ENCODE measurements around the gene HBP1.
"Not testable (repeated sequence)": the region's sequence is repeated elsewhere in the genome, so short reads cannot be mapped to it uniquely, and the experiment has no call there.

The HBP1 gene

DNA sequence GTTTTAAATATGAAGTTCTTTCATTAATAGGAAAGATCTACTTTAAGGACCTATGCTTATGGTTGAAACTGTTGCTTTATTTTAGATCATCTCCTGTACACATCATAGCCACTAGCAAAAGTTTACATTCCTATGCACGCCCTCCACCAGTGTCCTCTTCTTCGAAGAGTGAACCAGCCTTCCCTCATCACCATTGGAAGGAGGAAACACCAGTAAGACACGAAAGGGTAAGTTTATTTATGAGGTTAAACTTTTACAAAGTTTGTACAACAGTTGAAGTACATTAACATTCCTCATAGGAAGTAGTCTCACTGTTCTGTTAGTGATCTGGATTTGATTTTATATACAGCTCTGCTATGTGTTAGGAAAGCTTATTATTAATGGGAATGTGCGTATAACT is 16.9 kb downstream of the HBP1 start:
- DNase-seq (ENCODE audit: low read depth, low spot score) = no peak

DNA sequence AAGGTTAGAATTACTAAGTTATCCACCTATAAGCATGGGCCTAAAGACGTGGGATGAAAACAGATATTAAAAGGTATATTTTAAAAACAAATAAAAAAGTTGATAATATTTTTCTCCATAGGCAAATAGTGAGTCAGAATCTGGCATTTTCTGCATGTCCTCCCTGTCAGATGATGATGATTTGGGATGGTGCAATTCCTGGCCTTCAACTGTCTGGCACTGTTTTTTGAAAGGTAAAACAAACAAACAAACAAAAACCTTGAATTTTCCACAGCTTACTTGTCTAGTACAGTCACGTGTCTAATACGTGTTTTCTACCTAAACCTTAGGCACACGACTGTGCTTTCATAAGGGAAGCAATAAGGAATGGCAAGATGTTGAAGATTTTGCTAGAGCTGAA is 17.4 kb downstream of the HBP1 start:
- DNase-seq (ENCODE audit: low read depth, low spot score) = no peak

GRCh38 chr7:107187774-107188173 is 19.0 kb downstream of the HBP1 start:
- no peak for DNase-seq (ENCODE audit: low read depth, low spot score)

DNA sequence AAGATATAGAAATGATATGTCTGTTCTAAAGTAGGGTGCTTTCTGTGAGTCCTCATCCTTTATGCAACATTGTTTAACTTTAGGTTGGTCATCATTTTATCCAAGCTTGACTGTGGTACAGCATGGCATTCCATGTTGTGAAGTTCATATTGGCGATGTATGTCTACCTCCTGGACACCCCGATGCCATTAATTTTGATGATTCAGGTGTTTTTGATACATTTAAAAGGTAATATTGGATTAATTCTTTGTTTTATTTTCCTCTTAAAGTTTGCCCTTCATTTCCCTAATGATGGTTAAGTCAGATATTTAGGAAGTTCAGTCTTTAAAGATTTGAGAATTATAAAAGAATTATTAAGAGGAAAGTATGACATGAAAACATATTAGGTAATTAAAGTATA is 21.3 kb downstream of the HBP1 start:
- no peak for DNase-seq (ENCODE audit: low read depth, low spot score)

GRCh38 chr7:107194052-107194451 is 25.2 kb downstream of the HBP1 start:
- no peak for DNase-seq (ENCODE audit: low read depth, low spot score)

DNA sequence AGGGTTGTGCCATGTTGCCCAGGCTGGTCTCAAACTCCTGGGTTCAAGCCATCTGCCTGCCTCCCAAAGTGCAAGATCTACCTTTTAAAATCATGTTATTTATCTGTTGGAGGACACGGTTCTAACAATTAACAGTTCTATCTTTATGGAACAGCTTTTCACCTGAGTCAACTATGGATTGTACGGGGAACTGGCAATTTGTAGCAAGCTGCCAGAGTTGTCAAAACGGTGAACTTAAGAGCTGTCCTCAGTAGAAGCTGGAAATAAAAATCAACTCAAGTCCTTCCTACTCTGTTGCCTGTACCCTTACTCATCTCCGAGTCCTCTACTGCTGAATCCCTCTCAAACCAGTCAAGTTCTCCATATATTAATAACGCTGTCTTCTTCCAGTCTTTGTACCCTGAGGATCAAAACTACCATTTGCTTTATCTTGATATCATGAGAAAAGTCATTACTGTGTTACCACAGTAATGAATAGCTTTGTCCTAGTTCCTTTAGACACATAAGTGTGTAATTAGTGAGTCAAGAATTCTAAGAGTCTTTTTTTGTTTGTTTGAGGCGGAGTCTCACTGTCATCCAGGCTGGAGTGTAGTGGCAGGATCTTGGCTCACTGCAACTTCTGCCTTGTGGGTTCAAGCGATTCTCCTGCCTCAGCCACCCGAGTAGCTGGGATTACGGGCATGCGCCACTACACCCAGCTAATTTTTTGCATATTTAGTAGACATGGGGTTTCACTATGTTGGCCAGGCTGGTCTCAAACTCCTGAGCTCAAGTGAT is 28.2 kb downstream of the HBP1 start:
- no peak for DNase-seq (ENCODE audit: low read depth, low spot score)

- peak; percentile 52 for DNase-seq (ENCODE audit: low read depth, low spot score)
These were observed 33.1 kb downstream of the HBP1 start for GRCh38 chr7:107201795-107202450.

DNA sequence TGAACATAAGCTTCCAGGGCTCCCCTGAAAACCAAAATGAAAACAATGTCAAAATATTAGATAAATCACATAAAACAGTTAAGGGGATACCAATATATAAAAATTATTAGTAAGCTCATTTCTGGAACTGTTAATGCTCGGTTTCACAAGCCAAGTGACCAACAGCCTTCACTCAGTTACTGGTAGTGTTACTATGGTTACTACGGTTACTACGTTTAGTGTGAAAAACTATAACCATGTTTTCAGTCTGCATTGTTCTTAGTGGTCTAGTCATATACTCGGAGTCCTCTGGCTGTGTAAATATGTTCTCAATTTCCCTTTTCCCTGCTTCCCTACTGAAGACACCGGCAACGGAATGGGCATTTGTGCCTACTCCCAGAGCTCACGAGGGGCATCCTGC is 34.8 kb downstream of the HBP1 start:
- DNase-seq (ENCODE audit: low read depth, low spot score) = no peak

- DNase-seq (ENCODE audit: low read depth, low spot score) = no peak
These were observed 37.3 kb downstream of the HBP1 start for GRCh38 chr7:107206136-107206535.

DNA sequence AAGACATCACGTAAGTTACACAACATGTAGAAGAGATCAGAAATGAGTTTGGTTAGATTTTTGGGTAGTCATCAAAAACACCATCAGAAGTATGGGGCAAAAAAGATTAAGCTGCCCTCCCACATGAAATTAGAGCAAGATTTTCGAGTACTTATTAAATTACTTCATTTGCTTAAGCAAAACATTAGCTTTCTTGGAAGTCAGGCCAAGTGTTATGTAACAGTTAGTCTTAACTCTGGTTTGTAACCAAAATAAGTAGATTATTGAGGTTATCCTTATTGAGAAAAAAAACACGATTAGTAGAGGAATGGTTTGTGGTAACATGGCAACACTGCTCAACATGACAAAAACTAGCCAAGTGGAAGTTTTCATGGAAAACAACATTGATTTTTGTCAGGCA is 37.9 kb downstream of the HBP1 start:
- DNase-seq (ENCODE audit: low read depth, low spot score) = no peak

- DNase-seq (ENCODE audit: low read depth, low spot score) = no peak
These were observed 38.7 kb downstream of the HBP1 start for GRCh38 chr7:107207459-107207858.

DNA sequence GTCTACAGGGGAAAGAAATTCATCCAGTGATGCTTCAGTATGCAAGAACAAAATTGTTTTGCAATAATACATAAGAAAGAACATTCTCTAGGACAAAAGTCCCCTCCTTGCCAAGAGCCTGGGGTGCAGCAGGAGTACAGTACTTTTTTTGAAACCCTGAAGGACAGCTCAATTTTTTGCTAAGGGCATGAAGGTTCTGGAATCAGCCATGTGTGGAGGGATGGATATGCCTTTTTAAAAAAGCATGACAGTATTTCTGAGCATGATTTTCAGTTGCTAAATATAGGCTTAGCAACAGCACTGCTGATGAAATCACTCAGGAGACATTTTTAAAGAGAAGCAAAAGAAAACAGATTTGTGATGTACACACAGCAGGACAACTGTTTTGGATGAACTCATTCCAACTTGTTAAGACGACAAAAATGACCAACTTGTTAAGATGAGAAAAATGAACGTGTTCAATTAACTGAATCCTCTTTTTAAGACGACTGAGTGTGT is 39.3 kb downstream of the HBP1 start:
- DNase-seq (ENCODE audit: low read depth, low spot score) = no peak

DNA sequence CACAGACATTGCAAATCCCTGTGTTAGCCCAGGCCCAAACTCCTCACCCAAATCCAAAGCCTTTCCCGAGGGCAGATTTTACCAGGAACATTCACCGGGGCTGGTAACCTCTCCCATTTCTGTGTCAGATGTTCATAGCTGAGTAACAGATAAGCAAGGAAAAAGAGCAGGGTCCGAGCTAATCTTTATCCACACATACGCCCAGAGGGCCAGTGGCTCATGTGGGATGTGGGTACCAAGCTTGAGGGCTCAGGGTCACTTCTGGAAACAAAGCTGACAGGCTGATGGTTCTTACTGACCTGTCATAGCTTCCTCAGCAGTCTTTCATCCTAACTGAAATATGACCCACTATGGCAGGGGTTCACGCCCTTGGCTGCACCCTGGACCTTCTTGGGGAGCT is 39.8 kb downstream of the HBP1 start:
- DNase-seq (ENCODE audit: low read depth, low spot score) = no peak

GRCh38 chr7:107209565-107209964 is 40.8 kb downstream of the HBP1 start:
- no peak for DNase-seq (ENCODE audit: low read depth, low spot score)

GRCh38 chr7:107210400-107210799 is 41.6 kb downstream of the HBP1 start:
- no peak for DNase-seq (ENCODE audit: low read depth, low spot score)

DNA sequence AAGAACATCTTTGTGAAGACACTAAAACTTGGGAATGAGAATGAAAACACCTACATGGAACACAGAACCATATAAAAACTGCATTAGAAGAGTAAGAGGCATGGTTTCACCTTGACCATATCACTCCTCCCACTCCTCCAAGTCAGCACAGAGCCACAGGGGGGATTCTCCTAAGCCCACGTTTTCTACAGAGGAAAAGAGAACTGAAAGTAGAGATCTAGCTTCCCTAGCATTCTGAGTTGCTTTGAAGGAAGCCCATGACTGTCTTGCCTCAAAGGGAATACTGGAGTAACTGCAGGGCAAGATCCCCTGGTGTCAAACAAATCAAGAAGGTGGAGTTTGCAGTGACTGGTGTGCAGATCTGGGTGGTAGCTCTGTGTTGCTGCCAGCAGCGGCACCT is 43.9 kb downstream of the HBP1 start:
- no peak for DNase-seq (ENCODE audit: low read depth, low spot score)

DNA sequence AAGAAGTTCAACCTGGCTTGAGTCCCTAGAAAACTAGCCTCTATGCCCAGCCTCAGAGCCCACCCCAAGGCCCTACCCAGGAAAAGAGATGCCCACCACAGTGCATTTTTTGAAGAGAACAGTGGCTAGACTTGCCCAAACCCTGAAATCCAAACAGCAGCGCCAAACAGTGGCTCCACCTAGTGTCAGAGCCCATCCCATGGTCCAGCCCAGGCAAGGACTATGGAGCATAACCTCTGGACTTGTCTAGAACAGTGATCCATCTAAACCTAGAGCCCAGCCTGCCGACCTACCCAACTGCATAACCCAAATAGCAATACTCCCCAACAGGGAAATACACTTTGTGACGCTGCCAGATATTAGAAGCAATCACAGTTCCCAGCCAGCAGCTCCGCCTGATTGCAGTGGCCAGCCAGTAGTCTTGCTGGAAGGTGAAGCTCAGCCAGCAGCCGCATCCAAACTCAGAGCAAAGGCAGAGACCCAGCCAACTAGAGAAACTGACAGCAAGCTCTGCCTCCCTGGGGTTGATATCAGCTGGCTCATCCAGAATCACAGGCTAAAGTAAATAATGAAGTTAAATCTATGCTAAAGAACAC is 44.5 kb downstream of the HBP1 start:
- DNase-seq (ENCODE audit: low read depth, low spot score) = no peak

DNA sequence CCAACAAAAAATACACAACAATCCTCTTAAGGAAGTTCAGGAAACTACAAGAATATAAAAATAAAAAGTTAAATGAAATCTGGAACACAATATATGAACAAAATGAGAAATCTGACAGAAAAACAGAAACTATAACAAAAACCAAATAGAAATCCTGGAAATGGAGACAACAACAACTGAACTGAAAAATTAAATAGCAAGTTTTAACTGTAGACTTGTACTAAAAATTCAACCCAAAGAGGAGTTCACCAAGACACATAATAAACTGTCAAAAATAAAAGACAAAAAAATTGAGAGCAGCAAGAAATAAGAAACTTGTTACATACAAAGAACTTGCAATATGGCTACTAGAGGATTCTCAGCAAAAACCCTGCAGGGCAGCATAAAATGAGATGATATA is 45.1 kb downstream of the HBP1 start:
- no peak for DNase-seq (ENCODE audit: low read depth, low spot score)

- DNase-seq (ENCODE audit: low read depth, low spot score) = no peak
These were observed 50.9 kb downstream of the HBP1 start for GRCh38 chr7:107219563-107220244.

DNA sequence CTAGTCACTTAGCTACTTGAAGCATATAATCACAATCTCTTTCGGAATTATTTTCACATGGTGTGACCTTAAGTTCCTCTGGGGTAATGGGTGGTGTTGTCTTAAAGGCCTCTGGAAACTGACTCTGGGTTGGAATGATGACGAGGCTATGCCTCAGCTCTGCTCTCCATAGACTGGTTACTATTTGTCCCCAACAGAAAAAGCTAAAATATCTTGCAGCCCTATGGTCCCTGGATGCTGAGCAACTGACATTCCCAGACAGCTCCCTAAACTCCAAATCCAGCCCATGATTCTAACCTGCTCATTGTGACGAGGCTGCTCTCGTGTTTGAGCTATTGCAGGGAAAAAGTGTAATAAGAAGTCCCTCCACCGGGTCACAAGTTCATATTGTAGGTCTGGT is 51.6 kb downstream of the HBP1 start:
- DNase-seq (ENCODE audit: low read depth, low spot score) = no peak

- DNase-seq (ENCODE audit: low read depth, low spot score) = not testable (repeated sequence)
These were observed 52.0 kb downstream of the HBP1 start for GRCh38 chr7:107220806-107221205.
